HG03354 (cell line): ENCODE results near the gene OSCP1.

Source experiments
- ATAC-seq: cut with Tn5 transposase; IDR thresholded peaks from one replicate; pipeline ENCODE4 v1.9.1; 2021; ENCODE audit warnings: mild to moderate bottlenecking; ENCODE audit not compliant: unreplicated experiment, poor library complexity, severe bottlenecking

Gene OSCP1

DNA sequence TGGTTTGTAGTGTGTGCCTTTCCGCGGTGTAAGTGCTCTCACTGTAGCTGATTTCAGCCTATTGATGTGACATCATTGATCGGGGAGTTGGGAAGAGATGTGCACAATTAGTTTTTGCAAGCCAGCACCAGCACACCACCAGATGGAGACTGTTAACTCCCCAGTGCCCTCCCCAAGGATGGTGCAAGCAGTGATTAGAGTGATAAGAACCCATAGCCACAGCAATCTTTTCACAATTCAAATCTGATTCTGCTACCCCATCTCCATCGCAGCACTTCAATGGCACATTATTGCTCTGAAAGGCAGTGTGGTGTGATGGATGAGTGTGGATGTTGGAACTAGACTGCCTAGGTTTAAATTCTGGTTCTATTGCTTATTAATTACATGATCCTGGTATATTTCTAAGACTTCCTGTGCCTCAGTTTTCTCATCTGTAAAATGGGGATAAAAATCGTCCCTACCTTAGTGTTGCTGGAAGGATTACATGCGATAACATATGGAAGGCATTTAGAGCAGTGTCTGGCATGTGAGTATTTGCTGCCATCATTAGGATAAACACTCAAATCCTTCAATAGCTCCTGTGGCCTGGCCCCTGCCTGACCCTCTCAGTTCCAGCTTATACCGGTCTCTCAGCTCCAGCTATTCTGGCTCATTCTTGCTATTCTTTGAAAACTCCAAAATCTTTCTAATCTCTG, 25.8 kb upstream of the OSCP1 start:
- ATAC-seq, result no peak

GRCh38 chr1:36475341-36475740, 25.1 kb upstream of the OSCP1 start:
- ATAC-seq, result no peak

DNA sequence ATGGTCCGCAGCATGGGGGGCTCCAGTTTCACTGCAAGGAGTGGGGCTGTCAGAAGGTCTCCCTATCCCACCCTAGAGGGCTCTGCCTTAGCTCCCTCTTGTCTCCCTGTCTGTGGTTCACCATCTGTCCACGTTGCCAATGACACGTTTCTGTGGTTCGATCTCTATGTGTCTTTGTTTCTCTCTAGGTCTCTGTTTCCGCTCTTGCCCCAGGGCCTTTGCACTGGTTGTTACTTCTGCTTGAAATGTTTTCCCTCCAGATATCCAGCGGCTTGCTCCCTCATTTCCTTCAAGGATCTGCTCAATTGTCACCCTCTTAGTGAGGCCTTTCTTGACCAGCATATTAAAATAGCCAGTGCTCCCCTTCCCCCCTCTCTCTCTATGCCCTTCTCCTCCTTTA, 22.4 kb upstream of the OSCP1 start:
- no peak for ATAC-seq

GRCh38 chr1:36471830-36472641, 21.8 kb upstream of the OSCP1 start:
- ATAC-seq, result no peak

DNA sequence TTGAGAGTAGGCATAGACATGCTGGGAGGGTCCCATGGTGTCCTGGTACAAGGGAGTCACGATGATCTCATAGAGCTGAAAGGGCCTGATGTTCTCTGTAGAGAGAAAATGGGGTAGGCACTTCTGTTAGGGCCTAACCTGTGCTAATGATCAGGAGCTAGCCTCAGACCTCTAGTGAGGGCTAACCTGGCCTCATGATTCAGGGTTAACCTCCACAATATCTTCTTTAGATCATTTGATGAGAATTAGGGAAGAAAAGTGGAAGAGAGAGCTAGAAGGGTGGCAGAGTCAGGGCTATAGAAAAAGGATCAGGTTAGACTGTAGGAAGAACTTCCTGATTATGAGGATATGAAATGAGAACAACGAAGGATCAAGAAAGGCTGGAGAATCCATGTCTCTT, 18.9 kb upstream of the OSCP1 start:
- no peak for ATAC-seq

- ATAC-seq, result no peak
Measured at GRCh38 chr1:36467700-36468455, 17.6 kb upstream of the OSCP1 start.

DNA sequence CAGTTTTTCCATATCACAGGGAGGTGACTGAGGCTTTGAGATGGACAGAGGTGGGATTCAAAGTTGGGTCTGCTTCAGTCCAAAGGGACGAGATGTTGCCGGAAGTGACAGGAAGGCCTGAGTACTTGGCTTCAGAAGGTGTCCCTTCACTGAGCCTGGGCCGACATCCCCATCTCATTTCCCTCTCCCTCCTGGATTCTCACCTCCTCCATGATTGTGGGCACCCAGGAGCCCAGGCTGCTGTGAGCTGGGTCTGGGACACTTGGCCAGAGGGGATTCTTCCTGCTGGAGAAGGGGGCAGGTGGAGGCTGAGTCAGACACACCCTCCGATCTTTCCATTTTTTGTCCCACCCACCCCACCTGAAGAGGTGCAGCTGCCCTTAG, 16.8 kb upstream of the OSCP1 start:
- ATAC-seq, result no peak

DNA sequence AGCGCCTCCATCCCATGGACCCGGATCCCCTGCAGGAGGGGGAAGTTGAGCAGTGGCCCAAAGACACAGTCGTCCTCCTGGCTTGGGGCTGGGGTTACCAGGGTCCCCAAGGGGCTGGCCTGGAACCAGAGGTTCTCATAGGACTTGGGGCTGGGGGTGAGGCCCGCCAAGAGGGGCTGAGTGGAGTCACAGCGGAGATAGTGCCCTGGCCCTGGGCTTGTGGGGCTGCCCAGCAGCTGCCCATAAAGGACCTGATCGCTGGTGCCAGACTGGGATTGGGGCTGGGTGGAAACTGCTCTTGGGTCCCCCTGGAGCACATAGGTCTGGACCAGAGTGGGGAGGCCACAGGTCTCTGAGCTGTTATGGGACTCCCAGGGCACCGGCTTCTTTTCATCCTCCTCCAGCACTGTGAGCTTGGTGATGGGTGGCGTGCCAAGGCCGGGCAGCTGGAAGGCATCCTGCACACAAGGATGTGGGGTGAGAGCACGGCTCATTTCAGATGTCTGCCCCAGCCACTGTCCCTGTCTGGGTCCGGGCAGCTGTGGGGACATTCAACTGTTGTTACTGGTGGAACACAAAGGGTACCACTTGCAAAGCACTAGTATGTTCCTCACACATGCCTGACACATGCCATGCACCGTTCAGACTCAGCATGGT, 16.2 kb upstream of the OSCP1 start:
- ATAC-seq, result no peak

DNA sequence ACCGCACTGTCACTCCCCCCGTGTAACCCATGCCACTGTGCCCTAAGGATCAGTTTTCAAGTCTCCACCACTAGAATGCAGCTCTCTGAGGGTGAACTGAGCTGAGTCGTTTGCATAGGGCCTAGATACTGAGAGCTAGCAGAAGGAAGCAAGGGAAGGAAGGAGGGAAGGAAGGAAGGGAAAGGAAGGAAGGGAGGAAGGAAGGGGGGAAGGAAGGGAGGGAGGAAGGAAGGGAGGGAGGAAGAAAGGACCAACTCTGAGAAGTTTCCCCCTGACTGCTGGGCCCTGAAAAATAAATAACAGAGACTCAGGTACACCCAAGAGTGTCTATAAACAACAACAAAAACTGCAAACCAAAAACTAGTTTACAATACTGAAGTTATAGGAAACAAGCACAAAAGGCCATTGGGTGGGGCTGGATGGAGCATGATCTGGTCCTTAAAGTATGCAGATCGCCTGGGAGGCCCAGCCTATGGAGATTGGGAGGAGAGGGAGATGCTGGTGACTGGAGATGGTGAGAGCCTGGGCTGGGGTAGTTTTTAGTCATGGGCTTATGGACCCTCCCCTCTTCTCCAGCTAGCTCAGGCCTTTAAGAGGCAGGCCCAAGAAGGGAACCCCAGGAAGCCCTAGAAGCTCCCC, 15.6 kb upstream of the OSCP1 start:
- ATAC-seq, result no peak

- ATAC-seq, result peak; percentile 43
Measured at GRCh38 chr1:36464605-36465393, 14.5 kb upstream of the OSCP1 start.

DNA sequence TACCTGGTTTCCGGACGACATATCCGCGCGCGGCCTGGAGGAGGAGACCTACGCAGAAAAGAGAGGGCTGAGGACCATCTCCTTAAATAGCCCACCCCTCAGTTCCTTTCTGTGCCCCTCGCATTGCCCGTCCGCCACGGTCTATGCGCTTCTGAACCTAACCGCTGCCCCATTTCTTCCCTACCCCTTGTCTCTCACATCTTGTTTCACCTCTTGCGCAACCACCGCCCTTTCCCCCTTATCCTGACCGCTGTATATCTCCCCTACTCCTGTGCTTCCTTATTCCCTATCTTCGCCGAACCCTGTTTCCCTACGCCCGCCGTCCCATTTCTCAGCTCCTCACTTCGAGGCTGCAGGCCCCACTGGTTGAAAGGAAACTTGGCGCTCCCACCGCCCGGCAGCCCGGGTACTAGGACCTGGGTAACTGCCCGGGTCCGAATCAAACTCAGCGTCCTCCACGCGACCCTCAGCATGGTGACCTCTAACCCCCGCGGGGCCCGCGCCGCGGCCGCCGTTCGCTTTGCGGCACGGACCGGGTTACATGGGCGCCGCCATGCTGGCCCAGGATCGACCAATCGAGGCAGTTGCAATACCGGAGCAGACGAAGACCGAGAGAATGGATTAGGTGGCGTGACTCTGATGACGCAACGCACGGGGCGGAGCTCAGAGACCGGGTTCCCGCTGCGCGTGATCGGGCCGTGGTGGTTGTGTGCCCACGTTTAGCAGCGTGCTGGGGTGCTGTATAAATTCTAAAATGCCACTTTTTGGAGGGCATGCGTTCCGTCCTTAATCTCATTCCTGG, 13.8 kb upstream of the OSCP1 start, which contains the start of gene MRPS15:
Gene MRPS15 (minus strand): TSS at position 582 of the 802 bp plus-strand sequence. CDS start 109 bp downstream, at position 473.
- peak; percentile 97 for ATAC-seq

DNA sequence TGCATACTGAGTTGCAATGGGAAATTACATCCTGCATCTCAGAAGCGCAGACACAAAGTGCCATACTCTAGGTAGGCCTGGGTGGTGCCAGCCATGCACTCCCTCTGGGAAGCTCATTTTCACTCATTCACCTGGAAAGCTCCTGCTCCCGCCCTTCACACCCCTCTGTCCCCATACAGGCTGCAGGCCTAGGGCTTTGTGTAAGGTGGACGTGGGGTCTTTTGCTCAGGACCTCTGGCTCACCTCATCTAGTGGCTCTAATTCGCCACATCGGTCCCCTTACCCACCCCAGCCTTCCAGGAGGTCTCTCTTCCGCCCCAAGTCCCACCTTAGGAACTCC, 13.2 kb upstream of the OSCP1 start:
- no peak for ATAC-seq

DNA sequence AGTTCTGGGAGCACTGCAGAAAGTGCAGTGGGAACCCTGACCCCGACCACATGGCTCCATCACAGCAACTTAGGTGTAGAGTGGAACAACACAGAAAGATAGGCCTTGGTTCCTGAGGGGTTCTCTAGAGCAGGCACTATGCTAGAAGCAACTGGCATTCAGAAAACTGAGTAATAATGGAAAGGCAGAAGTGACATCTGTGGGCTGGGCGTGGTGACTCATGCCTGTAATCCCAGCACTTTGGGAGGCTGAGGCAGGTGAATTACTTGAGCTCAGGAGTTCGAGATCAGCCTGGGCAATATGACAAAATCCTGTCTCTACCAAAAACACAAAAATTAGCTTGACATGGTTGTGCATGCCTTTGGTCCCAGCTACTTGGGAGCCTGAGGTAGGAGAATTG, 8.7 kb upstream of the OSCP1 start:
- no peak for ATAC-seq

DNA sequence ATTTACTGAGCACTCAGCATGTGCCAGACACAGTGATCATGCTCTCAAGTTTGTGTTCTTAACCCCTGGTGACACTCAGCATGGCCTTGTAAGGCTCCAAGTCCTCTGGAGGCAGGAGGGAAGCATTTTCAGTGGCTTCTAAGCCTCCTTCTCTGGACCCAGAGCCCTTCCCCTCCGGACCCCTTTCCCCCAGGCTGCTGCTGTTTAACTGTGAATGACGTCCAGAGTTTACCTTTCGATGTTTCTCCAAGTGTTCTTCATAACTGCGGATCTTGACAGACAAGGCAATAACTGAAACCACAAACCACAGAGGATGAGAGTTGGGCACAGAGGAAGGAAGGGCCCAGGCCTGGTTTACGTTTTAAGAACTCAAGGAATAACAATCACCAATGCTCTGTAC, 7.4 kb upstream of the OSCP1 start:
- no peak for ATAC-seq

DNA sequence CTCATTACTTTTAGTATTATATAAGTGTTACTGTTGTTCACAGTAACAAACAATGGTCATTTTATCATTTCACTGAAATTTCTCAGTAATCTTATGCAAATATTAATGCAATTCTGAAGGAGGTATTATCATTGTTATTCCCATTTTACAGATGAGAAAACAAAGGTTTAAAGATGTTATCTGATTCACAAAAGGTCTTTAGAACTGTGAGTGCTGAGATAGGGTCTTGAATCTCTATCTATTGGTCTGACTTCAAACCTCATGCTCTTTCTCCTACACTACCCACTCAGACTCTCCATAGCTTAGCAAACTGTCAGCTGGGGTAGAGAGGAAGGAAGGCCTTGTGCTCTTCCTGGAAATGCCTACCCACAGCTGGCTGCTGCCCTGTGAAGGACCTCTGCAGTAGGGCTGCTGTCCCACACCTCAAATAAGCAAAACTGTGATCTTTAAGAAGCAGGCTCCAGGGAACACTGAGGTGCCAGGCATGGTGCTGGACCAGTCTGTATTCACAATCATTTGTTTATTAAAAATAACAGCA, 6.2 kb upstream of the OSCP1 start:
- no peak for ATAC-seq

- ATAC-seq, result no peak
Measured at GRCh38 chr1:36455386-36455785, 5.1 kb upstream of the OSCP1 start.

- no peak for ATAC-seq
Measured at GRCh38 chr1:36453600-36454388, 3.5 kb upstream of the OSCP1 start.
